H1 (cell line): Measurements from ENCODE around the gene ASCL2. TPM values are rescaled to one million over a fixed set of nuclear protein-coding genes. Genes with fewer than 3 reads are reported as not detected.

Experiments
- polyA plus RNA-seq, 7 experiments: library from polyadenylated mRNA; depleted of rRNA in 3 of 7; stranded (reverse) in 5 of 7; unstranded in 2 of 7; fragments of >200 nt in 5 of 7; fragments of 200-250 nt in 2 of 7; gene quantifications; 1 replicate in 5 of 7; 2 replicates in 1 of 7; 4 replicates in 1 of 7; pipeline versions ENCODE4 v1.2.1 to v1.2.3, GENCODE V29; 2011 to 2013; ENCODE audit warnings: missing spikeins in 2 of 7, mixed read lengths in 2 of 7
- total RNA-seq: library from RNA; stranded (reverse); fragmentation: NEBNext Ultra II Directional; extraction: Animal tissue kit (Norgen Biotek cat#: 25700); gene quantifications from 2 replicates; pipeline ENCODE4 v1.2.1, GENCODE V29; 2021

The ASCL2 gene
- total and polyA plus RNA-seq, 2 of the 8 experiments (the other 6 are each of a cell fraction or from before 2014, with no cell fraction given): 0.51 to 0.56 TPM

Other genes starting within 250 kb of the ASCL2 start
- 1.3 and 1.5 TPM in 2 replicates for gene IGF2, start 131.2 kb downstream of the ASCL2 start, total RNA-seq
- gene IGF2, start 131.2 kb downstream of the ASCL2 start, polyA plus RNA-seq (2011; rRNA removed): 0.74 and 2.0 TPM in 2 replicates
- not detected in 2 replicates for gene INS, start 109.4 kb downstream of the ASCL2 start, total RNA-seq
- not detected in 2 replicates for gene INS, start 109.4 kb downstream of the ASCL2 start, polyA plus RNA-seq (2011; rRNA removed)
- gene TH, start 98.8 kb downstream of the ASCL2 start, total RNA-seq: not detected in 2 replicates
- gene TH, start 98.8 kb downstream of the ASCL2 start, polyA plus RNA-seq (2011; rRNA removed): 0.09 and 0.16 TPM in 2 replicates
- not detected in 2 replicates for gene C11orf21, start 31.3 kb upstream of the ASCL2 start, total RNA-seq
- not detected in 2 replicates for gene C11orf21, start 31.3 kb upstream of the ASCL2 start, polyA plus RNA-seq (2011; rRNA removed)
- not detected in 2 replicates for gene TSPAN32, start 31.4 kb upstream of the ASCL2 start, total RNA-seq
- not detected in 2 replicates for gene TSPAN32, start 31.4 kb upstream of the ASCL2 start, polyA plus RNA-seq (2011; rRNA removed)
- 238 and 240 TPM in 2 replicates for gene CD81, start 106.7 kb upstream of the ASCL2 start, total RNA-seq
- gene CD81, start 106.7 kb upstream of the ASCL2 start, polyA plus RNA-seq (2011; rRNA removed): 309 and 386 TPM in 2 replicates
- gene TSSC4, start 130.2 kb upstream of the ASCL2 start, total RNA-seq: 39.3 and 44.3 TPM in 2 replicates
- 34.0 and 49.6 TPM in 2 replicates for gene TSSC4, start 130.2 kb upstream of the ASCL2 start, polyA plus RNA-seq (2011; rRNA removed)
- gene TRPM5, start 173.9 kb upstream of the ASCL2 start, total RNA-seq: 0.11 TPM in 1 of 2 replicates, not detected in the other
- gene TRPM5, start 173.9 kb upstream of the ASCL2 start, polyA plus RNA-seq (2011; rRNA removed): 0.02 and 0.05 TPM in 2 replicates
- 2.0 and 2.4 TPM in 2 replicates for gene KCNQ1, start 174.4 kb upstream of the ASCL2 start, total RNA-seq
- 1.9 and 2.4 TPM in 2 replicates for gene KCNQ1, start 174.4 kb upstream of the ASCL2 start, polyA plus RNA-seq (2011; rRNA removed)